T-helper 22 cell (primary cell): ENCODE data around the gene CTAGE9.

Experiments used
- DNase-seq: peaks from one replicate; pipeline ENCODE4 v3.0.0-alpha.2; 2020; ENCODE audit warnings: low read depth

Gene CTAGE9

DNA sequence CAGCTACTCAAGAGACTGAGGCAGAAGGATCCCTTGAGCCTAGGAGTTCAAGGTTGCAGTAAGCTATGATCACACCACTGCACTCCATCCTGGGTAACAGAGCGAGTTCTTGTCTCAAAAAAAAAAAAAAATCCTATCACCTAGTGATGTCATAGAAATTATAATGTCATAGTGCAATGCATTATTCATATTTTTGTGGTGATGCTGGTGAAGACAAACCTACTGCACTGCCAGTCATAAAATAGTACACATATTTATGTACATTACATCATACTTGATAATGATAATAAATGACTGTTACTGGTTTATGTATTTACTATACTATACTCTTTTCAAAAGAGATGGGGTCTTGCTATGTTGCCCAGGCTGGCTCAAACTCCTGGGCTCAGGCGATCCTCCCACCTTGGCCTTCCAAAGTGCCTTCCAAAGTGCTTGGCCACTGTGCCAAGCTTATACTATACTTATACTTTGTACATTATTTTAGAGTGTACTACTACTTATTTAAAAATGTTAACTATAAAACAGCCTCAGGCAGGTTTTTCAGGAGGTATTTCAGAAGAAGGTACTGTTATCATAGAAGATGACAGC lies 47.1 kb downstream of the CTAGE9 start:
- no peak for DNase-seq

DNA sequence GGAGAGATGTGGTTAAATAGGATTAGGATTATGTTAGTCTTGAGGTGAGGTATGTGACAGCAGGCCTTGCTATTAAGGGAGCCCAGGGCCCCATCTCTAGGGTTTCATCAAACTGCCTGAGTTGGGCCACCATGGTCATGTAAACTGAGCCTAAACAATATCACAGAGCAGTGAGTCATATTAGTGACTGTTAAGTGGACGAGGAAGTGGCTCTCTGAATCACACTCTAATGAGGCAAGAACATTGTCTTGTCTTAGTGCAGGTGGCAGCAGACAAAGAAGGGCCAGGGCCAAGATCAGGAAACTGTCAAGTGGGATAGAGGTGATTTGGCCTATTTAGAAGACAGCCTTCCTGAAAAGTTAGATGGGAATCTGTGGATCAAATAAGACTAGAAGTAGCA lies 50.6 kb downstream of the CTAGE9 start:
- no peak for DNase-seq
